HepG2 (cell line): ENCODE results near the gene AIP. TPM values are rescaled to one million over a fixed set of nuclear protein-coding genes. Genes with fewer than 3 reads are reported as not detected.

ENCODE experiments used
- AHR ChIP-seq: IDR thresholded peaks from 2 replicates; pipeline ENCODE4 v1.6.1; 2018; ENCODE audit warnings: missing genetic modification reagents, missing compliant biosample characterization
- HOXD1 ChIP-seq: sonication (generic); formaldehyde crosslinking; IDR thresholded peaks from 2 replicates; pipeline ENCODE4 v1.5.0; 2020; ENCODE audit warnings: missing genetic modification reagents
- KDM5A ChIP-seq: fragments of 200-600 bp; sonication (generic); IDR thresholded peaks from 2 replicates; pipeline ENCODE4 v1.7.0; 2018; ENCODE audit warnings: antibody characterized with exemption, mild to moderate bottlenecking, low read length, borderline replicate concordance
- PHF21A ChIP-seq: sonication (generic); formaldehyde crosslinking; IDR thresholded peaks from 2 replicates; pipeline ENCODE4 v1.5.0; 2020; ENCODE audit warnings: mild to moderate bottlenecking, missing genetic modification reagents
- PHF8 ChIP-seq: sonication (generic); formaldehyde crosslinking; IDR thresholded peaks from 2 replicates; pipeline ENCODE4 v1.5.0; 2020; ENCODE audit warnings: missing genetic modification reagents
- RBAK ChIP-seq: sonication (generic); formaldehyde crosslinking; IDR thresholded peaks from 2 replicates; pipeline ENCODE4 v1.5.1; 2020; ENCODE audit warnings: mild to moderate bottlenecking, missing genetic modification reagents
- RFXAP ChIP-seq: sonication (generic); formaldehyde crosslinking; IDR thresholded peaks from 2 replicates; pipeline ENCODE4 v1.4.0; 2020; ENCODE audit warnings: missing genetic modification reagents, borderline replicate concordance
- SKI ChIP-seq: fragments of 450-650 bp; IDR thresholded peaks from one replicate; pipeline ENCODE4 v1.6.1; 2018; ENCODE audit warnings: mild to moderate bottlenecking; ENCODE audit not compliant: partially characterized antibody
- SP2 ChIP-seq: sonication (generic); formaldehyde crosslinking; IDR thresholded peaks from 2 replicates; pipeline ENCODE4 v1.5.1; 2020; ENCODE audit warnings: mild to moderate bottlenecking, missing genetic modification reagents
- TFDP1 ChIP-seq: IDR thresholded peaks from 2 replicates; pipeline ENCODE4 v1.6.1; 2016; ENCODE audit warnings: missing compliant biosample characterization, missing genetic modification reagents, borderline replicate concordance
- ZC3H13 ChIP-seq: sonication (generic); formaldehyde crosslinking; IDR thresholded peaks from 2 replicates; pipeline ENCODE4 v1.8.1; 2023; ENCODE audit warnings: mild to moderate bottlenecking, missing genetic modification reagents, moderate library complexity
- ZFP90 ChIP-seq: sonication (generic); formaldehyde crosslinking; IDR thresholded peaks from 2 replicates; pipeline ENCODE4 v1.8.0; 2022; ENCODE audit warnings: missing genetic modification reagents, mild to moderate bottlenecking, inconsistent platforms, borderline replicate concordance
- ZNF160 ChIP-seq: sonication (generic); formaldehyde crosslinking; IDR thresholded peaks from 2 replicates; pipeline ENCODE4 v1.8.0; 2022; ENCODE audit warnings: mild to moderate bottlenecking, inconsistent platforms, missing genetic modification reagents
- ZNF234 ChIP-seq: sonication (generic); formaldehyde crosslinking; conservative IDR thresholded peaks from 2 replicates; pipeline ENCODE4 v1.5.1; 2020; ENCODE audit warnings: mild to moderate bottlenecking, missing genetic modification reagents
- ZNF543 ChIP-seq: sonication (generic); formaldehyde crosslinking; IDR thresholded peaks from 2 replicates; pipeline ENCODE4 v1.4.0; 2020; ENCODE audit warnings: mild to moderate bottlenecking, missing genetic modification reagents
- ZNF562 ChIP-seq: sonication (generic); formaldehyde crosslinking; IDR thresholded peaks from 2 replicates; pipeline ENCODE4 v1.8.0; 2022; ENCODE audit warnings: missing genetic modification reagents, borderline replicate concordance
- ZNF609 ChIP-seq: sonication (generic); formaldehyde crosslinking; IDR thresholded peaks from 2 replicates; pipeline ENCODE4 v1.4.0; 2020; ENCODE audit warnings: mild to moderate bottlenecking, missing genetic modification reagents, borderline replicate concordance
- ZNF660 ChIP-seq: sonication (generic); formaldehyde crosslinking; IDR thresholded peaks from 2 replicates; pipeline ENCODE4 v1.5.1; 2020; ENCODE audit warnings: mild to moderate bottlenecking, low read depth, missing genetic modification reagents, borderline replicate concordance
- ZSCAN21 ChIP-seq: sonication (generic); formaldehyde crosslinking; IDR thresholded peaks from 2 replicates; pipeline ENCODE4 v1.8.0; 2022; ENCODE audit warnings: mild to moderate bottlenecking, missing genetic modification reagents, moderate library complexity, borderline replicate concordance
- polyA plus RNA-seq, 8 experiments: library from polyadenylated mRNA; depleted of rRNA in 3 of 8; stranded (reverse) in 7 of 8; unstranded in 1 of 8; fragments of >200 nt; fragmentation: Illumina TruSeq in 4 of 8; extraction: Trizol in 4 of 8; gene quantifications; 2 replicates each; pipeline versions ENCODE4 v1.2.1 to v1.2.3, GENCODE V29; 2011 to 2016; ENCODE audit warnings: low read depth in 4 of 8, missing spikeins in 1 of 8, mixed read lengths in 1 of 8; ENCODE audit not compliant: insufficient read depth in 1 of 8
- total RNA-seq, 5 experiments: library from RNA; depleted of rRNA; stranded (reverse); fragments of >200 nt; fragmentation: Illumina TruSeq; extraction: Trizol; gene quantifications; 2 replicates each; pipeline ENCODE4 v1.2.3, GENCODE V29; 2016; ENCODE audit warnings: low read depth in 1 of 5
- TF ChIP-seq, protein P1 (sequence below): IDR thresholded peaks from 2 replicates; pipeline ENCODE4 v1.6.1; 2016; ENCODE audit warnings: low read depth
- TF ChIP-seq, protein P2 (sequence below): sonication (generic); formaldehyde crosslinking; conservative IDR thresholded peaks from 2 replicates; pipeline ENCODE4 v1.8.1; 2023; ENCODE audit warnings: missing genetic modification reagents

Gene AIP
- total and polyA plus RNA-seq, 2 of the 13 experiments (the other 11 are each of a cell fraction or from before 2014, with no cell fraction given), result 51.8 to 110 TPM

DNA sequence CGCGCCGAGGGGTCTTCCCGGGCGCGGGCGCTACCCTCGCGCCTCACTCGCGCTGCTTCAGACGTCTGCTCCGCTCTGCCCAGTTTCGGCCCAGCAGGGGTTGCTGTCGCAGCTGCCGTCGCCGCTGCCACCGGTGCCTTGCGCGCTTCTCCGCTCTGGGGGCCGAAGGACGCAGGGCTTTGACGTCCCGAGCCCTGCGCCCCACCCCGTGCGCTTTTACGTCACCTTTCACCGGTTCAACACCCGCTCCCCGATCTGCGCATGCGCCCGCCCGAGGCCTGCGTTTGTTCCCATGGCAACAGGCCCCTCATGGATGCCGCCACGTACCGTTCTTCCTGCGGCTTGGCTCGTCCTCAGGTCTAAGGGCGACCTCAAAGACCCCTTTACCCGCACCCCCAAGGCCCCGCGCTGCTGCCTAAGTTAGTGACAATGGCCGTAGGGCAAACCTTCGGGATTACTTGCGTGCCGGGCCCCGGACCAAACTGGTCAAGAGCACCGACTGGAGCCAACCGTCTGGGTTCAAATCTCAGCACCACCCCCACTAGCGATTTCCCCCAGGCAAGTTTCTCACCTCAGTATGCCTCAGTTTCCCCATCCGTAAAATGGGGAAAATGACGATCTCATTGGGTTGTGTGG is 25.8 kb downstream of the AIP start (continued):
- no peak for TF ChIP-seq AHR (CRISPR knock-in tag)
- no peak for TF ChIP-seq ZNF543
- no peak for TF ChIP-seq ZFP90 (CRISPR knock-in tag)
- peak; percentile 77; the same call in 1 of the 2 replicates for TF ChIP-seq KDM5A
- no peak for TF ChIP-seq ZNF562 (CRISPR knock-in tag)
- TF ChIP-seq RFXAP (CRISPR knock-in tag), result peak; percentile 73
- 0 out of 2 replicates have a peak, but pooled peaks have one; percentile 46 for TF ChIP-seq TFDP1 (CRISPR knock-in tag)
- TF ChIP-seq ZNF609 (CRISPR knock-in tag), result peak; percentile 45; the same call in 1 of the 2 replicates
- TF ChIP-seq ZNF160, result no peak
- TF ChIP-seq, protein P1, sequence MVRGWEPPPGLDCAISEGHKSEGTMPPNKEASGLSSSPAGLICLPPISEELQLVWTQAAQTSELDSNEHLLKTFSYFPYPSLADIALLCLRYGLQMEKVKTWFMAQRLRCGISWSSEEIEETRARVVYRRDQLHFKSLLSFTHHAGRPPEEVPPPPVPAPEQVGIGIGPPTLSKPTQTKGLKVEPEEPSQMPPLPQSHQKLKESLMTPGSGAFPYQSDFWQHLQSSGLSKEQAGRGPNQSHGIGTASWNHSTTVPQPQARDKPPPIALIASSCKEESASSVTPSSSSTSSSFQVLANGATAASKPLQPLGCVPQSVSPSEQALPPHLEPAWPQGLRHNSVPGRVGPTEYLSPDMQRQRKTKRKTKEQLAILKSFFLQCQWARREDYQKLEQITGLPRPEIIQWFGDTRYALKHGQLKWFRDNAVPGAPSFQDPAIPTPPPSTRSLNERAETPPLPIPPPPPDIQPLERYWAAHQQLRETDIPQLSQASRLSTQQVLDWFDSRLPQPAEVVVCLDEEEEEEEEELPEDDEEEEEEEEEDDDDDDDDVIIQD (CRISPR knock-in tag), result no peak
- TF ChIP-seq ZNF660, result no peak
- TF ChIP-seq HOXD1 (CRISPR knock-in tag), result no peak; the same call in 1 of the 2 replicates
- no peak for TF ChIP-seq PHF21A (CRISPR knock-in tag)
- TF ChIP-seq ZSCAN21 (CRISPR knock-in tag), result 0 out of 2 replicates have a peak, but pooled peaks have one; percentile 7
- TF ChIP-seq SP2 (CRISPR knock-in tag), result peak; percentile 74
- peak; percentile 73 for TF ChIP-seq PHF8
- TF ChIP-seq, protein P2, sequence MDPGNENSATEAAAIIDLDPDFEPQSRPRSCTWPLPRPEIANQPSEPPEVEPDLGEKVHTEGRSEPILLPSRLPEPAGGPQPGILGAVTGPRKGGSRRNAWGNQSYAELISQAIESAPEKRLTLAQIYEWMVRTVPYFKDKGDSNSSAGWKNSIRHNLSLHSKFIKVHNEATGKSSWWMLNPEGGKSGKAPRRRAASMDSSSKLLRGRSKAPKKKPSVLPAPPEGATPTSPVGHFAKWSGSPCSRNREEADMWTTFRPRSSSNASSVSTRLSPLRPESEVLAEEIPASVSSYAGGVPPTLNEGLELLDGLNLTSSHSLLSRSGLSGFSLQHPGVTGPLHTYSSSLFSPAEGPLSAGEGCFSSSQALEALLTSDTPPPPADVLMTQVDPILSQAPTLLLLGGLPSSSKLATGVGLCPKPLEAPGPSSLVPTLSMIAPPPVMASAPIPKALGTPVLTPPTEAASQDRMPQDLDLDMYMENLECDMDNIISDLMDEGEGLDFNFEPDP (CRISPR knock-in tag), result 0 out of 2 replicates have a peak, but pooled peaks have one; percentile 88
- TF ChIP-seq ZC3H13 (CRISPR knock-in tag), result no peak
- no peak for TF ChIP-seq RBAK (CRISPR knock-in tag)
- no peak for TF ChIP-seq ZNF234 (CRISPR knock-in tag)
- TF ChIP-seq SKI, result peak; percentile 45
